A673 (cell line): ENCODE measurements around the gene PRKG1.

Source experiments
- EZH2 ChIP-seq: fragments of 200-600 bp; sonication (generic); IDR thresholded peaks from 2 replicates; pipeline ENCODE4 v1.6.1; 2017; ENCODE audit warnings: borderline replicate concordance, low read depth, mild to moderate bottlenecking, mixed read lengths, antibody characterized with exemption, low read length; ENCODE audit not compliant: poor library complexity, severe bottlenecking
- TF ChIP-seq, protein P1 (sequence below): fragments of 300-800, 200-600 bp; sonication (generic); conservative IDR thresholded peaks from 2 replicates; pipeline ENCODE4 v1.5.1; 2017; ENCODE audit warnings: low read depth, mild to moderate bottlenecking, antibody characterized with exemption, low read length, moderate library complexity, mixed read lengths

DNA sequence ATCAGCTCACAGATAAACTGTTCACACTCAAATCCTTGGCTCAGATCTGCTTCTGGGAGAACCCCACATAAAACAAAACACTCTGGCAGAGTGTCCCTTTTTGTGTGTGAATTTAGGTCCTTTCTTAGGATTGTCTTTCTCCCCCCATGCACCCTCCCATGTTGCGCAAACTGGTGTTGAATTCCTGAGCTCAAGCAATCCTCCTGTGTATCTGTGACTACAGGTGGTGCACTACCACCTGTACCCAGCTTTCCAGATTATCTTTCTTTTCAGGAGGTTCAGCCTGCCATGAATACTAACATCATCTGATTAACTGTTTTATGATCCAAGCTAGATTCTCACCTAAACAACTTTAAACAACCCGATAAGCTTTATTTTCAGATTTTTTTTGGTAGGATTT lies 802.7 kb downstream of the PRKG1 start:
- TF ChIP-seq EZH2, result no peak
- TF ChIP-seq, protein P1, sequence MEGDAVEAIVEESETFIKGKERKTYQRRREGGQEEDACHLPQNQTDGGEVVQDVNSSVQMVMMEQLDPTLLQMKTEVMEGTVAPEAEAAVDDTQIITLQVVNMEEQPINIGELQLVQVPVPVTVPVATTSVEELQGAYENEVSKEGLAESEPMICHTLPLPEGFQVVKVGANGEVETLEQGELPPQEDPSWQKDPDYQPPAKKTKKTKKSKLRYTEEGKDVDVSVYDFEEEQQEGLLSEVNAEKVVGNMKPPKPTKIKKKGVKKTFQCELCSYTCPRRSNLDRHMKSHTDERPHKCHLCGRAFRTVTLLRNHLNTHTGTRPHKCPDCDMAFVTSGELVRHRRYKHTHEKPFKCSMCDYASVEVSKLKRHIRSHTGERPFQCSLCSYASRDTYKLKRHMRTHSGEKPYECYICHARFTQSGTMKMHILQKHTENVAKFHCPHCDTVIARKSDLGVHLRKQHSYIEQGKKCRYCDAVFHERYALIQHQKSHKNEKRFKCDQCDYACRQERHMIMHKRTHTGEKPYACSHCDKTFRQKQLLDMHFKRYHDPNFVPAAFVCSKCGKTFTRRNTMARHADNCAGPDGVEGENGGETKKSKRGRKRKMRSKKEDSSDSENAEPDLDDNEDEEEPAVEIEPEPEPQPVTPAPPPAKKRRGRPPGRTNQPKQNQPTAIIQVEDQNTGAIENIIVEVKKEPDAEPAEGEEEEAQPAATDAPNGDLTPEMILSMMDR, result no peak
